Aorta (tissue), 5 donors: ENCODE results near the gene OR5AU1. TPM values are rescaled to one million over a fixed set of nuclear protein-coding genes. Genes with fewer than 3 reads are reported as not detected.

ENCODE experiments used
- ATAC-seq: fragments of 200-7000 bp; cut with Tn5 transposase; one replicate; pipeline ENCODE4 v1.9.1; 2022; ENCODE audit warnings: moderate library complexity; ENCODE audit not compliant: low FRiP score
- DNase-seq, 2 donors: peaks; one replicate each; pipeline ENCODE4 v3.0.0-alpha.2; 2020
- H3K27ac ChIP-seq, 2 donors: one replicate each; pipeline ENCODE4 v1.5.1; 2013; ENCODE audit warnings: low read length in 2 of 2, mild to moderate bottlenecking in 2 of 2, moderate library complexity in 2 of 2, control low read depth in 1 of 2, inconsistent platforms in 1 of 2, low read depth in 1 of 2
- H3K27me3 ChIP-seq, 2 donors: one replicate each; pipeline ENCODE4 v1.6.1; 2013; ENCODE audit warnings: control low read depth in 1 of 2, low read length in 1 of 2, mild to moderate bottlenecking in 1 of 2, moderate library complexity in 1 of 2; ENCODE audit not compliant: insufficient read depth in 2 of 2, control insufficient read depth in 1 of 2
- H3K36me3 ChIP-seq, 2 donors: one replicate each; pipeline ENCODE4 v1.6.1; 2013; ENCODE audit warnings: control low read depth in 1 of 2, low read length in 1 of 2, mild to moderate bottlenecking in 1 of 2; ENCODE audit not compliant: insufficient read depth in 2 of 2, control insufficient read depth in 1 of 2
- H3K4me1 ChIP-seq, 2 donors: one replicate each; pipeline ENCODE4 v1.6.1; 2013; ENCODE audit warnings: low read length in 2 of 2, control low read depth in 1 of 2, mild to moderate bottlenecking in 1 of 2, moderate library complexity in 1 of 2; ENCODE audit not compliant: insufficient read depth in 2 of 2, control insufficient read depth in 1 of 2
- H3K4me3 ChIP-seq, 2 donors: one replicate each; pipeline ENCODE4 v1.5.1; 2013; ENCODE audit warnings: low read length in 2 of 2, control low read depth in 1 of 2, mild to moderate bottlenecking in 1 of 2
- H3K9me3 ChIP-seq: one replicate; pipeline ENCODE4 v1.6.1; 2013; ENCODE audit warnings: mild to moderate bottlenecking, low read length; ENCODE audit not compliant: control insufficient read depth
- WGBS, 2 donors: extraction: QIAGEN DNeasy Blood & Tissue Kit; methylation state at CpG; one replicate each; pipeline ENCODE4 v1.1.7; 2013; 5-methylcytosine and 5-hydroxymethylcytosine counted together
- intact Hi-C, 2 donors: fragments of 100-400 bp; cut with DNase I; formaldehyde crosslinking; loops; one replicate each; pipeline versions ENCODE4 v1.14.2 to v1.15.0; 2022
- long read RNA-seq, 2 donors: library from polyadenylated mRNA; unstranded; transcript quantifications; one replicate each; pipeline ENCODE4 v2.0.0, GENCODE V29; 2020 to 2021
- polyA plus RNA-seq, 2 donors: library from polyadenylated mRNA; stranded (reverse); fragments of 200-250 nt; gene quantifications; one replicate each; pipeline ENCODE4 v1.2.3, GENCODE V29; 2013
- total RNA-seq, 2 donors: library from RNA; stranded (reverse); fragmentation: NEBNext Ultra II Directional; extraction: Animal tissue kit (Norgen Biotek cat#: 25700); gene quantifications; one replicate each; pipeline ENCODE4 v1.2.1, GENCODE V29; 2021
- donor health status: healthy with polysubstance abuse.
- donor health status: Bipolar disorder and iron deficiency.
- donor health status: DM: no; HTN: no; CAD: no.
- donor health status: DM: no; HTN: no; CAD: no.
- donor health status: DM: yes; HTN: yes; CAD: no.

Gene OR5AU1
- not detected for total RNA-seq
- not detected for polyA plus RNA-seq
- long read RNA-seq, donor 1 = 0 reads
- long read RNA-seq, donor 2 = 0 reads

GRCh38 chr14:21155963-21156362 lies at the start of gene OR5AU1:
Gene OR5AU1, minus strand, starts transcription at chr14:21156063. Its CDS starts 191 bp downstream, at chr14:21155872.
- H3K9me3 ChIP-seq = peaks cover 2% of the 10 kb centered on the region
- intact Hi-C loops = no loop called here
- no peak within 1 kb of the TSS for H3K27ac ChIP-seq
- H3K27me3 ChIP-seq = no peaks in the 10 kb centered on the region
- H3K36me3 ChIP-seq = no peaks in the 10 kb centered on the region
- no peak within 1 kb of the TSS for H3K4me3 ChIP-seq
- ATAC-seq (no peak), DNase-seq (no peak)
- no peaks in the 10 kb centered on the region for H3K4me1 ChIP-seq

- H3K36me3 ChIP-seq = peaks cover 0 to 5% of the 10 kb centered on the region in 2 donors
- H3K27ac ChIP-seq = no peak overlapping the region
- no peak for DNase-seq
- no peaks in the 10 kb centered on the region for H3K27me3 ChIP-seq
- no peak overlapping the region for H3K4me3 ChIP-seq
- ATAC-seq = no peak
- WGBS, 2 donors = 78 to 80% methylated on average over 4 of the region's 4 CpGs
- H3K9me3 ChIP-seq = no peaks in the 10 kb centered on the region
- peaks cover 0 to 2% of the 10 kb centered on the region in 2 donors for H3K4me1 ChIP-seq
- intact Hi-C loops = no loop called here
Measured at GRCh38 chr14:21205026-21205677, 49.3 kb upstream of the OR5AU1 start.

- no peak for ATAC-seq
- 86 to 89% methylated on average over 8 of the region's 8 CpGs for WGBS, 2 donors
- H3K27ac ChIP-seq = no peak overlapping the region
- H3K27me3 ChIP-seq = no peaks in the 10 kb centered on the region
- no peak overlapping the region for H3K4me3 ChIP-seq
- H3K9me3 ChIP-seq = no peaks in the 10 kb centered on the region
- no peak for DNase-seq
- intact Hi-C loops = no loop called here
- H3K4me1 ChIP-seq = peaks cover 0 to 2% of the 10 kb centered on the region in 2 donors
- peaks cover 0 to 5% of the 10 kb centered on the region in 2 donors for H3K36me3 ChIP-seq
Measured at GRCh38 chr14:21204167-21205025, 48.5 kb upstream of the OR5AU1 start.

GRCh38 chr14:21203470-21204166 lies 47.8 kb upstream of the OR5AU1 start:
- Histone ChIP-seq H3K4me1 (peaks cover 0 to 2% of the 10 kb centered on the region in 2 donors), H3K27ac (no peak overlapping the region), H3K9me3 (no peaks in the 10 kb centered on the region), H3K36me3 (peaks cover 0 to 5% of the 10 kb centered on the region in 2 donors), H3K4me3 (no peak overlapping the region), H3K27me3 (no peaks in the 10 kb centered on the region)
- 68% methylated on average over 8 of the region's 8 CpGs for WGBS, 2 donors
- no peak for ATAC-seq
- intact Hi-C loops = no loop called here
- DNase-seq = no peak

GRCh38 chr14:21202463-21203358 lies 46.8 kb upstream of the OR5AU1 start:
- H3K9me3 ChIP-seq = no peaks in the 10 kb centered on the region
- no peak for ATAC-seq
- DNase-seq = no peak
- WGBS, 2 donors = 91 to 92% methylated on average over 4 of the region's 4 CpGs
- H3K36me3 ChIP-seq = peaks cover 0 to 5% of the 10 kb centered on the region in 2 donors
- no peak overlapping the region for H3K27ac ChIP-seq
- intact Hi-C loops = no loop called here
- H3K4me1 ChIP-seq = peaks cover 0 to 2% of the 10 kb centered on the region in 2 donors
- H3K4me3 ChIP-seq = no peak overlapping the region
- H3K27me3 ChIP-seq = no peaks in the 10 kb centered on the region

GRCh38 chr14:21201732-21202462 lies 46.0 kb upstream of the OR5AU1 start:
- Histone ChIP-seq H3K27ac (no peak overlapping the region), H3K9me3 (no peaks in the 10 kb centered on the region), H3K27me3 (no peaks in the 10 kb centered on the region), H3K36me3 (peaks cover 0 to 5% of the 10 kb centered on the region in 2 donors), H3K4me3 (no peak overlapping the region), H3K4me1 (peaks cover 0 to 2% of the 10 kb centered on the region in 2 donors)
- DNase-seq (no peak), ATAC-seq (no peak)
- intact Hi-C loops = no loop called here
- 77 to 80% methylated on average over 12 of the region's 12 CpGs for WGBS, 2 donors

- 78 to 80% methylated on average over 5 of the region's 5 CpGs for WGBS, 2 donors
- peaks cover 0 to 2% of the 10 kb centered on the region in 2 donors for H3K4me1 ChIP-seq
- H3K9me3 ChIP-seq = no peaks in the 10 kb centered on the region
- H3K36me3 ChIP-seq = peaks cover 0 to 3% of the 10 kb centered on the region in 2 donors
- no peak overlapping the region for H3K4me3 ChIP-seq
- H3K27me3 ChIP-seq = no peaks in the 10 kb centered on the region
- ATAC-seq = no peak
- H3K27ac ChIP-seq = no peak overlapping the region
- DNase-seq = no peak
- intact Hi-C loops = no loop called here
Measured at GRCh38 chr14:21200752-21201461, 45.0 kb upstream of the OR5AU1 start.
